Parathyroid adenoma (tissue), 2 donors: Measurements from ENCODE around the gene CTSK.

Source experiments
- H2AFZ ChIP-seq: fragments of 300-600 bp; sonication (generic); one replicate; pipeline ENCODE4 v1.7.0; 2017; ENCODE audit warnings: antibody characterized with exemption, mild to moderate bottlenecking
- H3K27ac ChIP-seq: fragments of 300-600 bp; sonication (generic); one replicate; pipeline ENCODE4 v1.7.0; 2017
- H3K27me3 ChIP-seq: fragments of 300-600 bp; sonication (generic); one replicate; pipeline ENCODE4 v1.7.0; 2017; ENCODE audit warnings: low read length; ENCODE audit not compliant: control insufficient read depth, insufficient read depth
- H3K36me3 ChIP-seq: fragments of 300-600 bp; sonication (generic); one replicate; pipeline ENCODE4 v1.7.0; 2017; ENCODE audit warnings: low read length; ENCODE audit not compliant: control insufficient read depth, insufficient read depth
- H3K4me1 ChIP-seq: fragments of 300-600 bp; sonication (generic); one replicate; pipeline ENCODE4 v1.7.0; 2017; ENCODE audit warnings: control low read depth
- H3K4me2 ChIP-seq: fragments of 300-600 bp; sonication (generic); one replicate; pipeline ENCODE4 v1.7.0; 2017; ENCODE audit warnings: low read length
- H3K4me3 ChIP-seq: fragments of 300-600 bp; sonication (generic); one replicate; pipeline ENCODE4 v1.7.0; 2017; ENCODE audit warnings: low read depth, low read length
- H3K79me2 ChIP-seq: fragments of 300-600 bp; sonication (generic); one replicate; pipeline ENCODE4 v1.7.0; 2017; ENCODE audit warnings: control low read depth
- H3K9ac ChIP-seq: fragments of 300-600 bp; sonication (generic); one replicate; pipeline ENCODE4 v1.7.0; 2017; ENCODE audit warnings: mild to moderate bottlenecking
- H3K9me3 ChIP-seq: fragments of 300-600 bp; sonication (generic); one replicate; pipeline ENCODE4 v1.7.0; 2017; ENCODE audit warnings: low read length; ENCODE audit not compliant: control insufficient read depth
- CTCF ChIP-seq: fragments of 300-600 bp; sonication (generic); IDR thresholded peaks from one replicate; pipeline ENCODE4 v1.7.0; 2017; ENCODE audit warnings: antibody characterized with exemption, mild to moderate bottlenecking
- donor health status: primary hyperparathyroidism.

Gene CTSK

GRCh38 chr1:150751443-150751842 lies 56.6 kb downstream of the CTSK start:
- H3K4me3 ChIP-seq, result no peak overlapping the region
- H2AFZ ChIP-seq, result no peak overlapping the region
- no peak overlapping the region for H3K27ac ChIP-seq
- no peak overlapping the region for H3K4me2 ChIP-seq
- no peaks in the 10 kb centered on the region for H3K9me3 ChIP-seq
- no peaks in the 10 kb centered on the region for H3K36me3 ChIP-seq
- H3K4me1 ChIP-seq, result no peaks in the 10 kb centered on the region
- no peak for TF ChIP-seq CTCF
- H3K79me2 ChIP-seq, result no peaks in the 10 kb centered on the region
- no peaks in the 10 kb centered on the region for H3K27me3 ChIP-seq
- no peak overlapping the region for H3K9ac ChIP-seq

- no peak overlapping the region for H3K9ac ChIP-seq
- H3K36me3 ChIP-seq, result no peaks in the 10 kb centered on the region
- no peak overlapping the region for H3K27ac ChIP-seq
- no peak overlapping the region for H2AFZ ChIP-seq
- no peak overlapping the region for H3K4me3 ChIP-seq
- no peak overlapping the region for H3K4me2 ChIP-seq
- H3K27me3 ChIP-seq, result no peaks in the 10 kb centered on the region
- no peaks in the 10 kb centered on the region for H3K9me3 ChIP-seq
- TF ChIP-seq CTCF, result no peak
- no peaks in the 10 kb centered on the region for H3K79me2 ChIP-seq
- H3K4me1 ChIP-seq, result no peaks in the 10 kb centered on the region
Observed at GRCh38 chr1:150749720-150750311, 58.2 kb downstream of the CTSK start.

GRCh38 chr1:150748878-150749719 lies 59.0 kb downstream of the CTSK start:
- Histone ChIP-seq H2AFZ (no peak overlapping the region), H3K9ac (no peak overlapping the region), H3K4me3 (no peak overlapping the region), H3K27me3 (no peaks in the 10 kb centered on the region), H3K36me3 (no peaks in the 10 kb centered on the region), H3K4me2 (no peak overlapping the region), H3K27ac (no peak overlapping the region), H3K79me2 (no peaks in the 10 kb centered on the region), H3K9me3 (no peaks in the 10 kb centered on the region), H3K4me1 (no peaks in the 10 kb centered on the region)
- no peak for TF ChIP-seq CTCF
